ENCODE results near the gene LYPD6. TPM values are rescaled to one million over a fixed set of nuclear protein-coding genes. Genes with fewer than 3 reads are reported as not detected.

The LYPD6 gene
- total and polyA plus RNA-seq, 2 experiments from 2014 or later, result 4.9 to 12.4 TPM

DNA sequence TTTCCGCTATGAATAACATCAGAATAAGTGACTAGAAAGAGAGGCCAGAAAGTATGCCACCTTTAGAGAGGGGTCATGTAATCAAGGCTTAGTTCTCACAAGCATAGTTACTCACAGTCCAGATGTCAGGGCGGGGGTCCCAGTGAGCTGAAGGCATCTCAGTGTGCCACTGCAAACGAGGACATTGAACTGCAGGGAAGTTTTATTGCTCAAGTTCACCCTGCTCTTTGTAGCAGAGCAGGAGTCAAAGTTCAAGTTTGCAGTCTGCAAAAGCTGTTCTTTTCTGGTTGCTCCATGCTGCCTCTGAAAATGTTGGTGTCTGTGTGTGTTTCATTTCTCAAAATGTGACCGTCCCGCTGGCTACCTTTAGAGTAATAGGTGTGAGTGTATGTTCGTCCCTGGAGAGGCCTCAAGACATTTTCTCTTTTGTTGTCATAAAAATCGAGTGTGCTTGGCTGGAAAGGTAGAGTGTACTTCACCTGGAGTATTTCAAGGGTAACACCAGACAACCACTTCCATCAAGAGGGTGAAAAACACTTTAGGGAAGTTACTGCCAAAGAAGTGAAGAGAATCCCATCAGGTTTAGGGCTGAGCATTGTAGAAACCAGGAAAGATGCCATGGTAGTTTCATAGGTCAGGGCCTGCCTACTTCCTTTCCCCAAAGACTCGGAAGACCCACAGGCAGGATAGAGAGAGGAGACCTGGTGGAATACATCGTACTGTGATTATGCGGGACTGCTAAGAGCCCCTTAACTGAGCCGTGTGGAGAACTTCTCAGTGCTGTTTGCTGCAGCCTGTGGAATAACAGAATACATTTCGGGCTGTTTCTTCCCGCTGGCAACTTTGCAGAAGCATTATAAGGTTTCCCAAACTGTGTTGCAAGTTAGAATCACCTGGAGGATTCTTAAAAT lies 89.9 kb downstream of the LYPD6 start:
- H3K9me2 ChIP-seq (ENCODE audit: insufficient read depth), result no peaks in the 10 kb centered on the region
- no peaks in the 10 kb centered on the region for H3K27me3 ChIP-seq (ENCODE audit: insufficient read depth)
- Mint-ChIP-seq H3K27ac (0 out of 2 replicates have a peak overlapping the region, but pooled peaks have one; percentile 0), H3K4me1 (peaks cover 22% of the 10 kb centered on the region), H3K27me3 (ENCODE audit: insufficient read depth, low read depth, poor library complexity) (no peaks in the 10 kb centered on the region), H3K36me3 (ENCODE audit: low read depth) (no peaks in the 10 kb centered on the region), H3K4me3 (no peak overlapping the region), H3K9me3 (no peaks in the 10 kb centered on the region)
- TF ChIP-seq, protein P1, sequence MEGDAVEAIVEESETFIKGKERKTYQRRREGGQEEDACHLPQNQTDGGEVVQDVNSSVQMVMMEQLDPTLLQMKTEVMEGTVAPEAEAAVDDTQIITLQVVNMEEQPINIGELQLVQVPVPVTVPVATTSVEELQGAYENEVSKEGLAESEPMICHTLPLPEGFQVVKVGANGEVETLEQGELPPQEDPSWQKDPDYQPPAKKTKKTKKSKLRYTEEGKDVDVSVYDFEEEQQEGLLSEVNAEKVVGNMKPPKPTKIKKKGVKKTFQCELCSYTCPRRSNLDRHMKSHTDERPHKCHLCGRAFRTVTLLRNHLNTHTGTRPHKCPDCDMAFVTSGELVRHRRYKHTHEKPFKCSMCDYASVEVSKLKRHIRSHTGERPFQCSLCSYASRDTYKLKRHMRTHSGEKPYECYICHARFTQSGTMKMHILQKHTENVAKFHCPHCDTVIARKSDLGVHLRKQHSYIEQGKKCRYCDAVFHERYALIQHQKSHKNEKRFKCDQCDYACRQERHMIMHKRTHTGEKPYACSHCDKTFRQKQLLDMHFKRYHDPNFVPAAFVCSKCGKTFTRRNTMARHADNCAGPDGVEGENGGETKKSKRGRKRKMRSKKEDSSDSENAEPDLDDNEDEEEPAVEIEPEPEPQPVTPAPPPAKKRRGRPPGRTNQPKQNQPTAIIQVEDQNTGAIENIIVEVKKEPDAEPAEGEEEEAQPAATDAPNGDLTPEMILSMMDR (conservative IDR thresholded peaks at IDR 0.05; ENCODE audit: low read depth in 2 of 2), result no peak
- TF ChIP-seq ZNF114 (CRISPR knock-in tag; IDR thresholded peaks at IDR 0.05), result no peak
- TF ChIP-seq ZNF331 (CRISPR knock-in tag; IDR thresholded peaks at IDR 0.05; ENCODE audit: low read depth), result no peak
- TF ChIP-seq, protein P2, sequence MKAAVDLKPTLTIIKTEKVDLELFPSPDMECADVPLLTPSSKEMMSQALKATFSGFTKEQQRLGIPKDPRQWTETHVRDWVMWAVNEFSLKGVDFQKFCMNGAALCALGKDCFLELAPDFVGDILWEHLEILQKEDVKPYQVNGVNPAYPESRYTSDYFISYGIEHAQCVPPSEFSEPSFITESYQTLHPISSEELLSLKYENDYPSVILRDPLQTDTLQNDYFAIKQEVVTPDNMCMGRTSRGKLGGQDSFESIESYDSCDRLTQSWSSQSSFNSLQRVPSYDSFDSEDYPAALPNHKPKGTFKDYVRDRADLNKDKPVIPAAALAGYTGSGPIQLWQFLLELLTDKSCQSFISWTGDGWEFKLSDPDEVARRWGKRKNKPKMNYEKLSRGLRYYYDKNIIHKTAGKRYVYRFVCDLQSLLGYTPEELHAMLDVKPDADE (IDR thresholded peaks at IDR 0.05), result no peak
- no peak for TF ChIP-seq NANOG (IDR thresholded peaks at IDR 0.05; ENCODE audit: borderline replicate concordance)
- TF ChIP-seq ZNF462 (CRISPR knock-in tag; IDR thresholded peaks at IDR 0.05), result no peak
- no peak for TF ChIP-seq EZH2 (IDR thresholded peaks at IDR 0.05; ENCODE audit: low read depth, unreplicated experiment)
- TF ChIP-seq EZH2phosphoT487 (IDR thresholded peaks at IDR 0.05; ENCODE audit: unreplicated experiment), result no peak
- TF ChIP-seq CREB1 (CRISPR knock-in tag; IDR thresholded peaks at IDR 0.05; ENCODE audit: low read depth), result no peak
- no peak for TF ChIP-seq STAT1 (IDR thresholded peaks at IDR 0.05; ENCODE audit: unreplicated experiment)
- TF ChIP-seq POLR2AphosphoS5 (IDR thresholded peaks at IDR 0.05; ENCODE audit: low read depth), result no peak
- TF ChIP-seq JUNB (IDR thresholded peaks at IDR 0.05; ENCODE audit: unreplicated experiment), result no peak
- TF ChIP-seq, protein P3, sequence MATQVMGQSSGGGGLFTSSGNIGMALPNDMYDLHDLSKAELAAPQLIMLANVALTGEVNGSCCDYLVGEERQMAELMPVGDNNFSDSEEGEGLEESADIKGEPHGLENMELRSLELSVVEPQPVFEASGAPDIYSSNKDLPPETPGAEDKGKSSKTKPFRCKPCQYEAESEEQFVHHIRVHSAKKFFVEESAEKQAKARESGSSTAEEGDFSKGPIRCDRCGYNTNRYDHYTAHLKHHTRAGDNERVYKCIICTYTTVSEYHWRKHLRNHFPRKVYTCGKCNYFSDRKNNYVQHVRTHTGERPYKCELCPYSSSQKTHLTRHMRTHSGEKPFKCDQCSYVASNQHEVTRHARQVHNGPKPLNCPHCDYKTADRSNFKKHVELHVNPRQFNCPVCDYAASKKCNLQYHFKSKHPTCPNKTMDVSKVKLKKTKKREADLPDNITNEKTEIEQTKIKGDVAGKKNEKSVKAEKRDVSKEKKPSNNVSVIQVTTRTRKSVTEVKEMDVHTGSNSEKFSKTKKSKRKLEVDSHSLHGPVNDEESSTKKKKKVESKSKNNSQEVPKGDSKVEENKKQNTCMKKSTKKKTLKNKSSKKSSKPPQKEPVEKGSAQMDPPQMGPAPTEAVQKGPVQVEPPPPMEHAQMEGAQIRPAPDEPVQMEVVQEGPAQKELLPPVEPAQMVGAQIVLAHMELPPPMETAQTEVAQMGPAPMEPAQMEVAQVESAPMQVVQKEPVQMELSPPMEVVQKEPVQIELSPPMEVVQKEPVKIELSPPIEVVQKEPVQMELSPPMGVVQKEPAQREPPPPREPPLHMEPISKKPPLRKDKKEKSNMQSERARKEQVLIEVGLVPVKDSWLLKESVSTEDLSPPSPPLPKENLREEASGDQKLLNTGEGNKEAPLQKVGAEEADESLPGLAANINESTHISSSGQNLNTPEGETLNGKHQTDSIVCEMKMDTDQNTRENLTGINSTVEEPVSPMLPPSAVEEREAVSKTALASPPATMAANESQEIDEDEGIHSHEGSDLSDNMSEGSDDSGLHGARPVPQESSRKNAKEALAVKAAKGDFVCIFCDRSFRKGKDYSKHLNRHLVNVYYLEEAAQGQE (IDR thresholded peaks at IDR 0.05; ENCODE audit: unreplicated experiment), result no peak
- H3K27ac ChIP-seq (ENCODE audit: low read depth), result peak overlapping the region; percentile 12; the same call in 1 of the 2 replicates
- DNase-seq (ENCODE audit: low spot score) (no peak), ATAC-seq (peak; percentile 49)
- H2AFZ ChIP-seq, result no peak overlapping the region
- H3F3A ChIP-seq (replicated peaks; ENCODE audit: low read depth), result no peaks in the 10 kb centered on the region
- H3K36me3 ChIP-seq (ENCODE audit: insufficient read depth), result no peaks in the 10 kb centered on the region
- H4K20me1 ChIP-seq (replicated peaks; ENCODE audit: insufficient read depth), result no peaks in the 10 kb centered on the region
- no peak overlapping the region for H3K4me2 ChIP-seq
- 0 out of 2 replicates have a peak, but pooled peaks cover 8% of the 10 kb centered on the region for H3K4me1 ChIP-seq (ENCODE audit: insufficient read depth)
- no peaks in the 10 kb centered on the region for H3K79me2 ChIP-seq (replicated peaks; ENCODE audit: insufficient read depth)
- no peak overlapping the region for H3K4me3 ChIP-seq

Measured in GM23338 (cell line).